GM21526 (cell line): ENCODE results near the gene TAF11L2.
"Not testable (repeated sequence)": the region's sequence is repeated elsewhere in the genome, so short reads cannot be mapped to it uniquely, and the experiment has no call there.

Source experiments
- ATAC-seq: cut with Tn5 transposase; IDR thresholded peaks from one replicate; pipeline ENCODE4 v1.9.1; 2021; ENCODE audit warnings: moderate library complexity; ENCODE audit not compliant: unreplicated experiment, low FRiP score

Gene TAF11L2

DNA sequence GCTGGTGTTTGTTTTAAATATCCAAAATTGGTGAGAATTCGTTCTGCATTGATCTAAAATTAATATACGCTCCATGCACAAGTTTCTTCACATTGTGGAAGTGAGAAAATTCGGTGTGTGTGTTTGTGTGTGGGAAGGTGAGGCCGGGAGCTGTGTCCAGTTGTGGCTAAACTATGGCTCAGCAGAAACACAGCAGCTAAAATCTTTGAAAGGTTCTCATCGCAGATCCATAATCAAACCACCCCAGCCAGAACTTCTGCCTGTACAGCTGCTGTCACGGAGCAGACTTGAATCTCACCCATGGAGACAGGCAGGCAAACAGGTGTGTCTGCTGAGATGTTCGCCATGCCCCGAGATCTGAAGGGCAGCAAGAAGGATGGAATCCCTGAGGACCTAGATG is at the start of gene TAF11L2:
TSS of gene TAF11L2 (plus strand) at position 301 of the 400 bp plus-strand sequence.
- ATAC-seq: not testable (repeated sequence)

DNA sequence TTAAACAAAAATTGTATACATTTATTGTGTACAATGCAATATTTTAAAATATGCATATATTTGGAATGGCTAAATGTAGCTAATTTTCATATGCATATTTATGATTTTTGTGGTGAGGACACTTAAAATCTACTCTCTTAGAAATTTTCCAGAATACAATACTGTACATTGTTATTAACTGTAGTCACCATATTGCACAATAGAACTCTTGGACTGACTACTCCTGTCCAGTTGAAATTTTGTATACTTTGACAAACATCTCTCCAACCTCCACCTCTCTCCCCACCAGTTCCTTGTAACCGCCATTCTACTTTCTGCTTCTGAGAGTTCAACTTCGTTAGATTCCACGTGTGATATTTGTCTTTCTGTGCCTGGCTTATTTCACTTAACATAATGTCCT is 49.2 kb upstream of the TAF11L2 start:
- ATAC-seq: no peak

DNA sequence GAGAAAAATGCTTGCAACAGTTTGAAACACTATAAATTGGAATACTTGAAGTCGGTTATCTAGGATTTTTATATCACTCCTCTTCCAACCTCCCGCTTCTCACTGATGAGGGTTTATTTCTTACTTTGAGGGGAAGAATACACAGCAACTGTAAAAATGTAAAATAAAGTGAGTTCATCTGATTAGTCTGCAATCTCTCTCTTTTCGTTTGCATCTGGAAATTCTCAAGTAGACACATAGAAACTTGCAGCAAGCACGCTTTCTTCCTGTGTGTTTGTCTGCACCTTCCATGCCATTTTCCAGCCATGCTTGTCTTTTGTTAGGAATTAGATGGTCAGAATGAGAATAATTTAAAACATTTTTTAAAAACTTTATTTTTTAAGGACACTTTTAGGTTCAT is 45.1 kb upstream of the TAF11L2 start:
- ATAC-seq: no peak

DNA sequence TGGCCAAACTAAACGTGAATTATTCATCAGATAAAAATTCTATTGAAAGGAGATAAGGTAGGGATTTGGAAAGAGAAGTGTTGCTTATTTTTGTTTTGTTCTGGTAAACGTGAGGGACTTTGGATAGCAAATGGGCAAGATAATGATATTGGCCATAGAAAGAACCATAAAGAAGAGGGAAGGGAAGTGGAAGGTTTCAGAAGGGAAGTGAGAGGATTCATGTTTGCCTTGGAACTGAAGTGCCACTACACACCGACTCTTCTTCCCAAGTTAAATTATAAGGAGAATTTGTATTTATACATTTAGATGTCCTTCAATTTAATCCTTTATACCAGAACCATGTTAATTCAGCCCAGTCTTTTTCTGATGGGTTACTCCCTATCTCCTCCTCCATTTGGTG is 42.1 kb upstream of the TAF11L2 start:
- no peak for ATAC-seq

DNA sequence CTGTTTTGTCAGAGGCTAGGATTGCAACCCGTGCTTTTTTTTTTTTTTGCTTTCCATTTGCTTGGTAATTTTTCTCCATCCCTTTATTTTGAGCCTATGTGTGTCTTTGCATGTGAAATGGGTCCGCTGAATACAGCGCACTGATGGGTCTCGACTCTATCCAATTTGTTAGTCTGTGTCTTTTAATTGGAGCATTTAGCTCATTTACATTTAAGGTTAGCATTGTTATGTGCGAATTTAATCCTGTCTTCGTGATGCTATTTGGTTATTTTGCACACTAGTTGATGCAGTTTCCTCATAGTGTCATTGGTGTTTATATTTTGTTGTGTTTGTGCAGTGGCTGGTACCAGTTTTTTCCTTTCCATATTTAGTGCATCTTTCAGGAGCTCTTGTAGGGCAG is 36.2 kb upstream of the TAF11L2 start:
- no peak for ATAC-seq

DNA sequence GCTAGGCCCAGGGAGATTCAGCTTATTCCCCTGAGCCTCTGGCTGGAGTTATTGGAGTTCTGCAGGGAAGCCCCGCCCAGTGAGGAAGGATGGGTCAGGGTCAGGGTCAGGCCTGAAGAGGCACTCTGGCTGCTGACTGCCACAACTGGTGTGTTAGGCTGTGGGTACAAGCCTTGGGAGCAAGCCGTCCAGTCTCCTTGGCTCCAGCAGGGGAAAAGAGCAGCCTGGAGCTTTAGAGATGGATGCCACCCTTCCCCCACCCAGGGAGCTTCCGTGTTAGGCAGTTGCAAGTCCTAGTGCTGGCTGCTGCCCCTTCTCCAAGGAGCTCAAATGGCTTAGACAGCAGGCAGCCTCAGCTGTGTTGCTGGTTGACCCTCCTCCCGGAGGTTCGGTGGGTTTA is 34.4 kb upstream of the TAF11L2 start:
- no peak for ATAC-seq

DNA sequence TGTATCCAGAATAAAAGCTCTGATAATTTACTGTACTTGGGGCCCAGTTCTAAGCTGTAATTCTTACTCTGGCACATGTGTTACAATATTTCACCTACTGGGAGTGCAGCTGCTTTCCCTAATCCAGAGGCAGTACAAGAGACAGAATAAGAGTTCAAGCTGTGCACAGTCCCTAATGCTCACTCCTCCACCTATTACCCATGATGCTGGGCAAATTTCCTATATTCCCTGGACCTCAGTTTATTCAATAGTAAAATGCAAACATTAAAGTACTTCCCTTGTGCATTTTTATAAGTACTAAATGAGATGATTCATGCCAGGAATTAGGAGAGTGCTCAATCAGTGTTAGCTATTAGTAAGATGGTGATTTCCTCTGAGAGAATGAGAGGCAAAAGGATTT is 28.0 kb upstream of the TAF11L2 start:
- no peak for ATAC-seq

DNA sequence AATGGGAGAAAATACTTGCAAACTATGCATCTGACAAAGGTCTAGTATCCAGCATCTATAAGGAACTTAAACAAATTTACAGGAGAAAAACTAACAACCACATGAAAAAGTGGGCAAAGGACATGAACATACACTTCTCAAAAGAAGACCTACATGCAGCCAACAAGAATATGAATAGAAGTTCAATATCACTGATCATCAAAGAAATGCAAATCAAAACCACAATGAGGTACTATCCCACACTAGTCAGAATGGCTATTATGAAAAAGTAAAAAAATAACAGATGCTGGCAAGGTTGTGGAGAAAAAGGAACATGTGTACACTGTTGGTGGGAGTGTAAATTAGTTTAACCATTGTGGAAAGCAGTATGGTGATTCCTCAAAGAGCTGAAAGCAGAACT is 23.0 kb upstream of the TAF11L2 start:
- peak; percentile 60 for ATAC-seq

DNA sequence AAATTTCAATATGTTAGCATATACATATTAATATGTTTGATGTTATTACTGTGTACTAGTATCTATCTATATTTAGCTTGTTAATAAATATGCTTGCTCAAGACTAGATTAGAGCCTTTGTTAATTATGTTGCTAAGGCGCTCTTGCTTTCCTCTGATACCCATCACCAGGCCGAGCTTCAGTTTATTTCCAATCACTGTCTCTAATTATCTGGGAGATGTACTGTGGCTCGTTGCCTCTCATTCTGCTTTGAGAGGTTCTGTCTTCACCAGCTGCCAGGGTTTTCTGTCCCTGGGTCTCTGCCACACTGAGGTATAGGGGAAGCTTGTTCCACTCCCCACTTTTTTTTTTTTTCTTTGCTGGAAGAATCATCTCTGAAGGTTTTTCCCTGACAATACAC is 21.0 kb upstream of the TAF11L2 start:
- no peak for ATAC-seq

DNA sequence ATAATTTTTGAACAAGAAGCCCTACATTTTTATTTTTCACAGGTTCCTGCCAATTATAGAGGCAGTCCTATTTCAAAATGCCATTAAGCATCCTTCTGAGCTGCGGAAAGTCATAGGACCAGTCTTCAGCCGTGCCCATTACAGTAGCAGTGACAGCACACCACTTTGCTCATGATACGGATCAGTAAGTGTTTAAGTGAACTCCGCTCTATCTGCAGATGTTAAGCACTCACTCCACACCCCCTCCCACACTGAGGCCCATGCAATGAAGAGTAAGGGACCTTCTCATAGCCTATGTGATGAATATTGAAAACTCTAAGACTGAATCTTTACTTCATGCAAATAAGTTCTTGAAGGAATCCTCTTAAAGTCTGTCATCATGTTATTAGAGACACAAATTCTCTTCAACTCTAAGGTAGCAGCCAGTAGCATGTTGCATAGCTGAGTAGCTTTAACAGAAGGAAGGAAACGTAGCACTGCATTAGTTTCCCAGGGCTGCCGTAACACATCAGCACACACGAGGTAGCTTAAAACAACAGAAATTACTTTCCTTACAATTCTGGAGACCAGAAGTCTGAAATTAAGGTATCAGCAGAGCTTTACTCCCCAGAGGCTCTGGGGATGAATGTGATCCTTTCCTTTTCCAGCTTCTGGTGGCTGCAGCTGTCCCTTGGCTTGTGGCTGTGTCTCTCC is 20.3 kb upstream of the TAF11L2 start:
- no peak for ATAC-seq

DNA sequence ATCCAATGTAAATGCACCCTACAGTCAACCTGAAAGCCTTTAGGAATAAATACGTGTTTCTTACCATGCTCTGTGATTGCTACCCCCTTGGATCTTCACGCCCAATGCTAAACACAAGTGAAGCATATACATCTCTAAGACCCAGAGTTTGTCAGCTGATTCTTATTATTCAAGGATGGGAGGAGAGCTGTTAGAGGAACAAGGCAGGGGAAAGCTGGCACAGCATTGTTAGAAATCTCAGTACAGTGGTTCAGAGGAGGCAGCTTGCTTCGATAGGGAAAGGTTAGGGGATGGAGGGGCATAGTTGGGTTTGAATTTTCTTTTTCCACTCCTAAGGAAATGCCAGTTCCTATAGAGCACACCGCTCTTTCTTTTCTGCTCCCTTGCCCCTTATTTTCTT is 16.7 kb upstream of the TAF11L2 start:
- no peak for ATAC-seq

DNA sequence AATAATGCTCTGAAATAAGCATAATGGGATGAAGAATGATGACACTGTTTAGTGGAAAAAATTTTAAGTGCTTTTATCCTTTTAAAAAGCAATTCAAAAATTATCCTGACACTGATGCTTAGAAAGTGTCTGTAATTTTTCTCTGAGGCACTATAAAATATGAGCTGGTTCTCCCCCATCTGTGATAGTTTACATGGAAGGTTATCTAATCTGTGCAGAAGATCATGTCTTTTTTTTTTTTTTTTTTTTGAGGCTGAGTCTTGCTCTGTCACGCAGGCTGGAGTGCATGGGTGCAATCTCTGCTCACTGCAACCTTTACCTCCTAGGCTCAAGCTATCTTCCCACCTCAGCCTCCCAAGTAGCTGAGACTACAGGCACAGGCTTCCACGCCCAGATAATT is 15.2 kb upstream of the TAF11L2 start:
- no peak for ATAC-seq

DNA sequence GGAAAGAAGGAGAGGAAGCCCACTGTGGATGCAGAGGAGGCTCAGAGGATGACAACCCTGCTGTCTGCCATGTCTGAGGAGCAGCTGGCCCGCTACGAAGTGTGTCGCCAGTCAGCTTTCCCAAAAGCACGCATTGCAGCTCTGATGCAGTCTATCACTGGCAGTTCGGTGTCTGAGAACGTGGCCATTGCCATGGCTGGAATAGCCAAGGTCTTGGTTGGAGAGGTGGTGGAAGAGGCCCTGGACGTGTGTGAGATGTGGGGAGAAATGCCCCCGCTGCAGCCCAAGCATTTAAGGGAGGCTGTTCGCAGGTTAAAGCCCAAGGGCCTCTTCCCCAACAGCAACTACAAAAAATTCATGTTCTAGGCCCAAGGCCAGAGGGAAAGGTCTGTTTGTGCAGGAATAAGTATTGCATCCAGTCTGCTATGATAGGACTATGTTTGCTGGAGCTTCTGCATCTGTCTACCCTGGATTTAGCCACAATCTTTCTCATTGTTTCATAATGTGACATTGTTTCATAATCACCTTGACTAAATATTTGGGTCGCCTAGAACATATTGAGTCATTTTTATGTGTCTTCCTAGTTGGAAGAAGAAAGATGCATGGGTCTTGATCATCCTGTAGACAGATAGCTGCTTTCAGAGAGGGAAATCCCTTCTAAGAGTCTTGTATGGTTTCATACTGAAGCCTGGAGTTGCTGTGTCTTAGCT is 11.4 kb upstream of the TAF11L2 start:
- not testable (repeated sequence) for ATAC-seq

DNA sequence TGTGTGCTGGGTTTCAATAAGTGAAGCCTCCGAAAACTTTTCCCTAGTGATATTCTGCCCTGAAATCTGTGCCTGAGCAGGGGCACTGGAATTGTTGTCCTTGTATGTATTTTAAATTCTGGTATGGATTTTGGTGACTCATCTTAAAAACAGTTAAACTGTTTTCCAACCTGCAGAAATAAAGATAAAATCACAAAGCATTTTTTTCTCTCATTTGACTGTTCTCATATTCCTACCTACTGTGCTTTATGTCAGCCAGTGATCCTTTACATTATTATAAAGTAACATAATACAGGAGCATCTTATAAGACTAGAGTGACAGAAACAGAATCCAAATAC is 10.9 kb upstream of the TAF11L2 start:
- ATAC-seq: no peak

DNA sequence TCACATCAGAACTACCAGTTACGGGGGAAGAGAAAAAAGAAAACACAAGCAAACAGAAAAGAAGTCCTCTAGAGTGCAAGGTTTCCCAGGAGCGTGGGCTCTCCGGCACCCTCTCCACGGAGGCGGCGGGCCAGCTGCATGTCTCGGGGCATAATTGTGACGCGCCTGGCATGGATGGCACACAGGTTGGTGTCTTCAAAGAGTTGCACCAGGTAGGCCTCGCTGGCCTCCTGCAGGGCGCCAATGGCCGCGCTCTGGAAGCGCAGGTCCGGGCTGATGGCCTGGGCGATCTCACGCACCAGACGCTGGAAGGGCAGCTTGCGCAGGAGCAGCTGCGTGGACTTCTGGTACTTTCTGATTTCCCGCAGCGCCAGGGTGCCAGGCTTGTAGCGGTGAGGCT is 6.8 kb upstream of the TAF11L2 start:
- ATAC-seq: not testable (repeated sequence)

DNA sequence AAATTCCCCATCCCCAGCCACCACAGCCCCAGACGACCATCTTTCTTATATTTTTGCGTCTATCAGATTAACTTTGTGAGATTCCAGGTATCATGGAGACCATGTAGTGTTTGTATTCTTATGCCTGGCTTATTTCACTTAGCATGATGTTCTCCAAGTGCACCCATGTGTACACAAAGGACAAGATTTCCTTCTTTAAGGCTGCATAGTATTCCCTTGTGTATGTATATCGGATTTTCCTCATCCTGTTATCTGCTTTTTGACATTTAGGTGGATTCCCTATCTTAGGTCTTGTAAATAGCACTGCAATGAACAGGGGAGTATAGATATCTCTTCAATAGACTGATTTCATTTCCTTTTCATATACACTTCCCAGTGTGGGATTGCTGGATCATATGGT is 5.3 kb upstream of the TAF11L2 start:
- ATAC-seq: no peak

DNA sequence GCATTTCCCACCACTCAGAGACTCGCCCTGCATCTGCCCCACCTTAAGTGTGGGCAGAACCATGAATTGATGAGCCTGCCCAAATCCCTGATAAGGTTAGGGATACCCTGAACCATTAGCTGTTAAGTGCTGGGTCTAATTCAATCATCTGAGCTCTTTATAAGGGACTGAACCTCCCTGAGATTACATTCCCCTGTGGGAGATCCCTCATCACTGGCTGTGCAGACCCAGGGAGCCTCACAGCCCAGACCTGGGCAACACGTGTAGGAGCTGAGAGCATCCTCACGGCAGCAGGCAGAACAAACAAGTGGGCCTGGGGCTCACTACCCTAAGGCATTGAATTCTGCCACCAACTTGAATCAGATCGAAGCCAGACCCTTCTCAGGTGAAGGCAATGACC is 585 bp upstream of the TAF11L2 start:
- ATAC-seq: no peak

DNA sequence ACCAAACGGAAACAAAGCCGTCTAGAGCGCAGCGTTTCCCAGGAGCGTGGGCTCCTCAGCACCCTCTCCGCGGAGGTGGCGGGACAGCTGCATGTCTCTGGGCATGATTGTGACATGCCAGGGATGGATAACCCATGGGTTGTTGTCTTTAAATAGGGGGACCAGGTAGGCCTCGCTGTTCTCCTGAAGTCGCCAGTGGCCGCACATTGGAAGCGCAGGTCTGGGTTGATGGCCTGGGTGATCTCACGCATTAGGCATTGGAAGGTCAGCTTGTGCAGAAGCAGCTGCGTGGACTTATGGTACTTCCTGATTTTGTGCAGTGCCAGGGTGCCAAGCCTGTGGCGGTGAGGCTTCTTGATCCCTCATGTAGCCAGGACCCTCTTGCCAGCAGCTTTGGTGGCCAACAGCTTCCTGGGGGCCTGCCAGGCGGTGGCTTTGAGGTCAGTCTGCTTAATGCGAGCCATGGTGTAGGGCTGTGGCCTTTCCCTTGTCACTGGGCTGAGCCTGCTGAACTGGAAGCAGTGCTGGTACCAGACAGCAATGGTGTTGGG is 13.8 kb downstream of the TAF11L2 start:
- ATAC-seq: no peak

DNA sequence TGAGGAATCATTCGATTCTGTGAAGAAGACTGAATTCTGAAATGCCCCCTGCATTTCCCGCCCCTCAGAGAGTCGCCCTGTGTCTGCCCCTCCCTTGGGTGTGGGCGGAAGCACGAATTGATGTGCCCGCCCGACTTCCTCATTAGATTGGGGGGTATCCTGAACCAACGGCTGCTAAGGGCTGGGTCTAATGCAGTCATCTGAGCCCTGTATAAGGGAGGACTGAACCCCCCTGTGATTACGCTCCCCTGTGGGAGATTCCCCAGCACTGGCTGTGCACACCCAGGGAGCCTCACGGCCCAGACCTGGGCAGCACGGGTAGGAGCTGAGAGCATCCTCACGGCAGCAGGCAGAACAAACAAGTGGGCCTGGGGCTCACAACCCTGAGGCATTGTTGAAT is 19.5 kb downstream of the TAF11L2 start:
- ATAC-seq: not testable (repeated sequence)

DNA sequence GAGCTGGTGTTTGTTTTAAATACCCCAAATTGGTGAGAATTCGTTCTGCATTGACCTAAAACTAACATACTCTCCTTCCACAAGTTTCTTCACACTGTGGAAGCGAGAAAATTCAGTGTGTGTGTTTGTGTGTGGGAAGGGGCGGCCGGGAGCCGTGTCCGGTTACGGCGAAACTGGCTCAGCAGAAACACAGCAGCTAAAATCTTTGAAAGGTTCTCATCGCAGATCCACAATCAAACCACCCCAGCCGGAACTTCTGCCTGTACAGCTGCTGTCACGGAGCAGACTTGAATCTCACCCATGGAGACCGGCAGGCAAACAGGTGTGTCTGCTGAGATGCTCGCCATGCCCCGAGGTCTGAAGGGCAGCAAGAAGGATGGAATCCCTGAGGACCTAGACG is 20.0 kb downstream of the TAF11L2 start, which contains the start of gene TAF11L3:
TSS of gene TAF11L3 (plus strand) at position 301 of the 400 bp plus-strand sequence.
- not testable (repeated sequence) for ATAC-seq

DNA sequence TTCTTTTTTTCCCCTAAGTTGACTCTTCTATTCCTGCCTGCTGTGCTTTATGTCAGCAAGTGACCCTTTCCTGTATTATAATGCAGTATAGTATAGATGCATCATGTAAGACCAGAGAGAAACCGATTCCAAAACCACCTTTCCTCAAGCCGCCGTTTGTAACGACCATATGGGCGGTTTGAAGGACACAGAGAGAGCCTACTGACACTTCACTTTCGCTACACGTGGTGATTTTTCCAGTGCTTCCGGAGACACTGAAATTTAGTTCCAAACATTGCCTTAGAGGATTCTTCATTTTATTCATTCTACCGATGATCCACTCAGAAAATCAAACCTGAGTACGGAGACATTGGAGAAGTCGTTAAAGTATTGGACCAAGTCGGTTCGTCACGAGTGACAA is 21.5 kb downstream of the TAF11L2 start:
- not testable (repeated sequence) for ATAC-seq

DNA sequence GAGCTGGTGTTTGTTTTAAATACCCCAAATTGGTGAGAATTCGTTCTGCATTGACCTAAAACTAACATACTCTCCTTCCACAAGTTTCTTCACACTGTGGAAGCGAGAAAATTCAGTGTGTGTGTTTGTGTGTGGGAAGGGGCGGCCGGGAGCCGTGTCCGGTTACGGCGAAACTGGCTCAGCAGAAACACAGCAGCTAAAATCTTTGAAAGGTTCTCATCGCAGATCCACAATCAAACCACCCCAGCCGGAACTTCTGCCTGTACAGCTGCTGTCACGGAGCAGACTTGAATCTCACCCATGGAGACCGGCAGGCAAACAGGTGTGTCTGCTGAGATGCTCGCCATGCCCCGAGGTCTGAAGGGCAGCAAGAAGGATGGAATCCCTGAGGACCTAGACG is 23.5 kb downstream of the TAF11L2 start, which contains the start of gene TAF11L4:
TSS of gene TAF11L4 (plus strand) at position 301 of the 400 bp plus-strand sequence.
- not testable (repeated sequence) for ATAC-seq
